OCI-M2 (cell line): ENCODE measurements around the gene ANXA4.
"Not testable (repeated sequence)": the region's sequence is repeated elsewhere in the genome, so short reads cannot be mapped to it uniquely, and the experiment has no call there.

ENCODE experiments used
- DNase-seq: peaks from one replicate; lab custom pipeline; 2025; ENCODE audit not compliant: unreplicated experiment; lab: John Stamatoyannopoulos, UW

The ANXA4 gene

GRCh38 chr2:69741575-69742321 is at the start of gene ANXA4:
Gene ANXA4 (plus strand): TSS chr2:69742134. CDS start chr2:69781566, 39,432 bp downstream.
- DNase-seq: no peak

GRCh38 chr2:69692424-69692823 is 49.5 kb upstream of the ANXA4 start:
- no peak for DNase-seq

GRCh38 chr2:69693059-69693774 is 48.7 kb upstream of the ANXA4 start:
- no peak for DNase-seq

- no peak for DNase-seq
Measured at GRCh38 chr2:69693775-69694450, 48.0 kb upstream of the ANXA4 start.

- DNase-seq: no peak
Measured at GRCh38 chr2:69694894-69695849, 46.8 kb upstream of the ANXA4 start.

GRCh38 chr2:69695850-69696216 is 46.1 kb upstream of the ANXA4 start:
- DNase-seq: no peak

GRCh38 chr2:69700381-69700780 is 41.6 kb upstream of the ANXA4 start:
- DNase-seq: no peak

GRCh38 chr2:69701100-69701945 is 40.6 kb upstream of the ANXA4 start:
- DNase-seq: no peak

GRCh38 chr2:69703189-69703588 is 38.7 kb upstream of the ANXA4 start:
- no peak for DNase-seq

GRCh38 chr2:69704446-69704845 is 37.5 kb upstream of the ANXA4 start:
- no peak for DNase-seq

GRCh38 chr2:69709290-69709689 is 32.6 kb upstream of the ANXA4 start:
- no peak for DNase-seq

- DNase-seq: no peak
Measured at GRCh38 chr2:69711971-69712370, 30.0 kb upstream of the ANXA4 start.

GRCh38 chr2:69714024-69714423 is 27.9 kb upstream of the ANXA4 start:
- no peak for DNase-seq

GRCh38 chr2:69714539-69715220 is 27.3 kb upstream of the ANXA4 start:
- DNase-seq: not testable (repeated sequence)

- no peak for DNase-seq
Measured at GRCh38 chr2:69715964-69716363, 26.0 kb upstream of the ANXA4 start.

GRCh38 chr2:69716555-69717120 is 25.3 kb upstream of the ANXA4 start:
- no peak for DNase-seq

GRCh38 chr2:69717186-69717585 is 24.7 kb upstream of the ANXA4 start:
- DNase-seq: no peak

- no peak for DNase-seq
Measured at GRCh38 chr2:69717861-69718273, 24.1 kb upstream of the ANXA4 start.

- DNase-seq: no peak
Measured at GRCh38 chr2:69718338-69718965, 23.5 kb upstream of the ANXA4 start.
